Skin of body (tissue), 2 donors: ENCODE results near the gene ABCC8. TPM values are rescaled to one million over a fixed set of nuclear protein-coding genes. Genes with fewer than 3 reads are reported as not detected.

Source experiments
- DNase-seq: peaks from one replicate; lab custom pipeline; 2025; lab: John Stamatoyannopoulos, UW
- total RNA-seq: library from RNA; depleted of rRNA; stranded (reverse); fragments of >200 nt; gene quantifications from one replicate; pipeline ENCODE4 v1.2.3, GENCODE V29; 2014

The ABCC8 gene
- total RNA-seq, 1 donor from 2014 or later: 2.5 TPM

DNA sequence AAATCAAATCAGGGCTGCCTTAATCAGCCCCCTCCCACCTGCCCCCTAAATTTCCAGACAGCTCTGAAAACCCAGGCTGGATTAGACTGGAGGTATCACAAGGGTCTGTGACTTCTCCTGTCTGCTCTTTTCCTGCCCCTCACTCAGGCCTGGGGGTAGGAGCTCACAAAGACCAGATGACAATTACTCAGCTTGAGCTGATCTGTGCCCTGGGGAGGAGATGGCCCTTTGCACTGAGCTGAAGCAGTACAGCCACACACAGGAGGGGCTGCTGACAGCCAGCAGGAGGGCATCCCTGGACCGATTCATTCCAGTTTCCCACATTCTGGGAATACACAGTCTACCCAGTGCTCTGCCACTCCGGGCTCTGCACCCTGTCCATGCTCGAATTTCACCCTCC, 4.2 kb downstream of the ABCC8 start:
- DNase-seq: no peak

DNA sequence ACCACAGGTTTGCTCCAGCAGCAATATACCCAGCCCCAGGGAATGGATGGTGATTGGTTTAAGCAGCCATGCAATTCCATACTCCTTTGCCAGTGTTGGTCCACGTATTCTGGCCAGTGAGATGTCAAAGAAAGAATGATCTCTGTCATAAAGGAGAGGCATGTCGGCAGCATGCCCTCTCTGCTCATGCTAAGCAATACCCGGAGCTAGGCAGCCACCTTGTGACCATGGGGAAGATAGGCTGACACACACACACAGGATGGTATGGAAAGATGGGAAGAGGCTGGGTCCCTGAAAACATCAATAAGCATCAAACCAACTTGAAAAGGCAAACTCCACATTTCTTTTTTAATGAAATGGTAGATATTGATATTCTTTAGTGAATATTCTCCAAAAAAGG, 5.1 kb downstream of the ABCC8 start:
- DNase-seq: no peak

GRCh38 chr11:17469998-17470397, 6.6 kb downstream of the ABCC8 start:
- DNase-seq: no peak

GRCh38 chr11:17468122-17468521, 8.5 kb downstream of the ABCC8 start:
- DNase-seq: no peak

DNA sequence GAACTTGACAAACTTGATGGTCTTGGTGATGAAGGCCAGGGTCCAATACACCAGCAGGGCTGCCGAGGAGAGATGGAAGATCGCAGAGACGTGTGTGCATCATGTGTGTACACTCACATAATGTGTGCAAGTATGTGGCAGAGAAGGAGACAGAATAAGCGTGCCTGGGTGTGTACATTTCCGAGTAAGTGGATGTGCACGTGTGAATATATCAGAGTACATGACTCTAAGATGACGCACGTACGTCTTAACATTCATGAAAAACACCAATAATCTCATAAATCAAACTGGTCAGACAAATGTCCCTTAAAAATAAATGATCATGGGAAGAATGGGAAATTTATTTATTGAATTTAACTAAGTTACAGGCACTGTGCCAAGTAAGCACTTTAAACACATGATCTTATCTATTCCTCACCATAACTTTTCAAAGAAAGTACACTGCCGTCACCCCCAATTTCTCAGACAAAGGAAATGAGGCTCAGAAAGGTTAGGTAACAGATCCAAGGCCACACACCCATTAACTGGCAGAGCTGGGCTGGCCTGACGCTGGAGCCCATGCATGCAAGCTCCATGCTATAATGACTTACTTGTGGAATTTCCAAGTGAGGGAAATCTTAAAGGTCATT, 13.0 kb downstream of the ABCC8 start:
- DNase-seq: no peak

DNA sequence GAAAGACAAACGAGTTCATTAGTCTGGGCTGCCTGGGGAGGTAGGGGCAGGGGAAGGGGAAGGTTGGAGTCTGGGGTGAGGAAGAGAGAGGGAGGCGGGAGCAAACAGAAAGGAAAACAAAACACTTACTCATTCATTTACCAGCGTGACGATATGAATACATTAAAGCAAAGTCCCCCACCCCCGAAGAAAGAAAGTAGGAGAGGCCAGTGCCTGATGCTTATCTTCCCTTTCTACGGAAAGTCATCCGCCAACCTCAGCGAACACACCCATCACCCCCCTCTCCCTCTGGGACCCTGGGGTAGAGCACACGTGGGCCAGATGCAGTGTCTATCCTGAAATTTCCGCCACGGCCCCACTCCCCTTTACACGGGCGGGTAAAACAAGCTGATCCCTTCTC, 13.7 kb downstream of the ABCC8 start:
- DNase-seq: no peak

- no peak for DNase-seq
Measured at GRCh38 chr11:17460406-17460805, 16.2 kb downstream of the ABCC8 start.

DNA sequence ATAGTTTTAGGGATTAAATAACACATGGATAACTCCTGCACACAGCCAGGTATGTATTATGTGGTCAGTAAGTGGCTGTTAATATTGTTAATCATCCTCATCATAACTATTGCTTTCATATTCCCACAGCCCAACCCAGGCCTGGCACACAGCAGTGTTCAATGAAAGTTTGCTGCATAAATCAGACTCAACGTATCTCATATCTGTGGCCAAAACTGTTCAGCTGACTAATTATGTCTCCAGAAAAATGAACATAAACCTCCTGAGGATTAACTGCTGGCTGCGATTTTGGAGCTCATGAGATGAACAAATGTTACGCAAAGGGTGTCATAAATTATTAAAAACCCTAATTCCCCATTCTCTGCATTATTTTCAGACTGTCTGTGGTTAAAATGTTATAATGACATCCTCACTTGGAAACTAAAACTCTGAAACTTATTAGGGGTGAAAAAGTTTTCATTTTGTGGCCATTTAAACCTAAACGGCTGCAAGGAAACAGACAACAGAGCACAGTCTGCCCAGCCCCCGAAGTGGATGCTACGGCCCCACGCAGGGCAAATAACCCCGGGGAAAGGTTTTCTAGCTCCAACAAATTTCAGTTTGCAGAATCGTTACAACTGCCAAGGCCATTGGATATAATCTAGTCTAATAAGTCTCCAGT, 17.3 kb downstream of the ABCC8 start:
- peak; percentile 88 for DNase-seq

DNA sequence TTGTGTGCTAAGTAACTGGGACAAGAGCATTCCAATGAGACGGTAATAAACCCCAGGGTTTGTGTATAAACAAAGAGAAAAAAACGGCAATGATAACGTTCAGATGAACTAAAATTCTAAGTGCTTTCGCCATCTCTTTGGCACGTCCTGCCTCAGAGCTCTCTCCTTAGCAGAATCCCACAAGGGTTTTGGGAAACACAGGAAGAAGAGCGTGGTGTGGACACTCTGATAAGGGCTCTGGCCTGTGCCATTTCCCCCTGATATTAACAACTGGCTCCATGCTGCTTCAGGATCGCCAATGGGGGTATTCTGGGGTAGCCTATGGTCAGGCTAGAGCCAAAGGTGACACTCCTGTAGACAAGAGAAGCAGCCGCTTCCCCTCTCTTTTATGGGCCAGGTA, 18.4 kb downstream of the ABCC8 start:
- no peak for DNase-seq

GRCh38 chr11:17457396-17458173, 19.1 kb downstream of the ABCC8 start:
- no peak for DNase-seq

- no peak for DNase-seq
Measured at GRCh38 chr11:17452668-17453067, 24.0 kb downstream of the ABCC8 start.

- no peak for DNase-seq
Measured at GRCh38 chr11:17449158-17449557, 27.5 kb downstream of the ABCC8 start.

DNA sequence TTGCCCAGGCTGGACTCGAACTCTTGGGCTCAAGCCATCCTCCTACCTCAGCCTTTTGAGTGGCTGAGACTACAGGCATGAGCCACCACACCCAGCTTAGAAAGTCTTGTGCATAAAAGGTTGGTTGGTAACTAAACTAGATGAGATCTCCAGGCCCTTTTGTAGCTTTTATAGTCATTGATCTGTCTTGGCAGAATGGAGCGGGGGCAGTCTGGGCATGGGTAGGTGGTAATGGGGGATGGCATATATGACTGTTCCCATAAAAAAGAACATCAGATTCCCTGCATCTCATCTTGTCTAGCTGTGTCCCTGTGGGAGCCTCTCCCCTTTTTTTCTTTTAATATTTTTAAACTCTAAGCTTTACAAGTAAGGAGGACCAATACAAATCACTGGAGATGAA, 30.2 kb downstream of the ABCC8 start:
- DNase-seq: no peak

- DNase-seq: no peak
Measured at GRCh38 chr11:17445240-17445795, 31.3 kb downstream of the ABCC8 start.

- DNase-seq: no peak
Measured at GRCh38 chr11:17443926-17444690, 32.5 kb downstream of the ABCC8 start.

GRCh38 chr11:17443423-17443822, 33.2 kb downstream of the ABCC8 start:
- no peak for DNase-seq

- DNase-seq: no peak
Measured at GRCh38 chr11:17443000-17443399, 33.6 kb downstream of the ABCC8 start.

DNA sequence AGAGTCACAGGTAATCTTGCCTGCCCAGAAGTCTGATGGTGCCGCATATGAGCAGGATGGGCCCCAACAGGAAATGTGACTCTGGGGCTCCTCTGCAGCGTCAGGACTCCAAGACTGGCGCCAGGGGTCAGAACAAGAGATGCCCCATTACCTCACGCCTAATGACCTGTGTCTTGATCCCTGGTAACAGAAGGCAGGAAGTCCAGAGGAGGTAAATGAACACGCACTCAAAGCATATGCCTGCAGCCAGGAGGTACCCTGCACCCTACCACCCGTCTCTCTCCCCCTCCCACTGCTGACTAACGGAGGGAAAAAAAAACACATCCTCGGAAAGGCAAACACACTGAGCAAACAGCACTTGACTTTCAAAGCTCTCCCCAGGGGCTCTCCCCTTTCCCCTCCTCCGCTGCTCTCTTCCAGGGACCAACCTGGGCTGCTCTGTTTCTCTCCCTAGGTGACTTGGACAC, 37.3 kb downstream of the ABCC8 start:
- DNase-seq: no peak

- no peak for DNase-seq
Measured at GRCh38 chr11:17437366-17437765, 39.3 kb downstream of the ABCC8 start.

GRCh38 chr11:17434108-17434507, 42.5 kb downstream of the ABCC8 start:
- DNase-seq: no peak

- peak; percentile 23 for DNase-seq
Measured at GRCh38 chr11:17432002-17432401, 44.6 kb downstream of the ABCC8 start.
